ENCODE results near the gene CDHR2. TPM values are rescaled to one million over a fixed set of nuclear protein-coding genes. Genes with fewer than 3 reads are reported as not detected.

Gene CDHR2
- total and polyA plus RNA-seq, 2 of the 13 experiments (the other 11 are each of a cell fraction or from before 2014, with no cell fraction given) = 17.9 to 20.9 TPM

GRCh38 chr5:176601901-176602482 lies 52.9 kb downstream of the CDHR2 start:
- BruUV-seq (replicated peaks) = no TSS peak
- TF ChIP-seq ZNF674 (CRISPR knock-in tag; IDR thresholded peaks at IDR 0.05; ENCODE audit: low read depth) (no peak), ZNF557 (CRISPR knock-in tag; IDR thresholded peaks at IDR 0.05) (no peak), JUN (CRISPR knock-in tag; IDR thresholded peaks at IDR 0.05) (no peak), ZNF737 (CRISPR knock-in tag; IDR thresholded peaks at IDR 0.05; ENCODE audit: borderline replicate concordance) (no peak), MED1 (CRISPR knock-in tag; IDR thresholded peaks at IDR 0.05) (no peak), U2AF2 (IDR thresholded peaks at IDR 0.05; ENCODE audit: low read depth, low read length) (no peak)
- intact Hi-C loops (cut with micrococcal nuclease; ENCODE audit: unreplicated experiment) (no loop called here), in situ Hi-C loops (cut with HindIII; ENCODE audit: extremely low pct_ligation_motif_present, low pct_unique_long_range_greater_than_20kb) (no loop called here)
- no peak for DNase-seq (ENCODE audit: low spot score)
- WGBS (ENCODE audit: low lambda C conversion rate) = 75% methylated on average over 12 of the region's 12 CpGs
- H3K79me2 ChIP-seq (ENCODE audit: insufficient read depth, low read length) = no peaks in the 10 kb centered on the region
- H4K20me1 ChIP-seq (ENCODE audit: insufficient read depth, low read length) = 0 out of 2 replicates have a peak, but pooled peaks cover 4% of the 10 kb centered on the region
- H2AFZ ChIP-seq (ENCODE audit: low read length) = no peak overlapping the region
- FAIRE-seq = no peak
- no peak overlapping the region for H3K4me3 ChIP-seq (replicated peaks in 1 of 3; ENCODE audit: insufficient read depth in 1 of 3, low read depth in 2 of 3, low read length in 3 of 3)
- no peaks in the 10 kb centered on the region for H3K36me3 ChIP-seq (replicated peaks in 1 of 2; ENCODE audit: control insufficient read depth in 1 of 2, insufficient read depth in 2 of 2, low read length in 2 of 2)
- ATAC-seq = no peak
- H3K4me2 ChIP-seq (ENCODE audit: low read depth, low read length) = no peak overlapping the region
- H3K9me3 ChIP-seq (ENCODE audit: low read length) = no peaks in the 10 kb centered on the region
- peaks cover 18% of the 10 kb centered on the region for H3K4me1 ChIP-seq (ENCODE audit: insufficient read depth, low read length)
- H3K27me3 ChIP-seq (ENCODE audit: control insufficient read depth in 1 of 2, insufficient read depth in 2 of 2, low read length in 2 of 2) = no peaks in the 10 kb centered on the region
- ChIA-PET CTCF (ENCODE audit: low intra/inter-chr PET ratio, low total read pairs) (no interaction called here), POLR2A (no interaction called here)
- no peak overlapping the region for H3K9ac ChIP-seq (ENCODE audit: insufficient read depth, low read depth, low read length)
- no peak overlapping the region for H3K27ac ChIP-seq (ENCODE audit: extremely low read length, insufficient read depth, low read length)

GRCh38 chr5:176603091-176603490 lies 53.9 kb downstream of the CDHR2 start:
- H3K36me3 ChIP-seq (replicated peaks in 1 of 2; ENCODE audit: control insufficient read depth in 1 of 2, insufficient read depth in 2 of 2, low read length in 2 of 2) = no peaks in the 10 kb centered on the region
- H3K9me3 ChIP-seq (ENCODE audit: low read length) = no peaks in the 10 kb centered on the region
- intact Hi-C loops (cut with micrococcal nuclease; ENCODE audit: unreplicated experiment) = no loop called here
- no peak overlapping the region for H3K4me2 ChIP-seq (ENCODE audit: low read depth, low read length)
- no peak for FAIRE-seq
- WGBS (ENCODE audit: low lambda C conversion rate) = 19% methylated on average over 2 of the region's 2 CpGs
- no TSS peak for BruUV-seq (replicated peaks)
- H2AFZ ChIP-seq (ENCODE audit: low read length) = no peak overlapping the region
- no peak for ATAC-seq
- no peaks in the 10 kb centered on the region for H3K27me3 ChIP-seq (ENCODE audit: control insufficient read depth in 1 of 2, insufficient read depth in 2 of 2, low read length in 2 of 2)
- H3K27ac ChIP-seq (ENCODE audit: extremely low read length, insufficient read depth, low read length) = no peak overlapping the region
- DNase-seq (ENCODE audit: low spot score) = no peak
- ChIA-PET POLR2A (no interaction called here), CTCF (ENCODE audit: low intra/inter-chr PET ratio, low total read pairs) (no interaction called here)
- 0 out of 2 replicates have a peak, but pooled peaks cover 4% of the 10 kb centered on the region for H4K20me1 ChIP-seq (ENCODE audit: insufficient read depth, low read length)
- in situ Hi-C loops (cut with HindIII; ENCODE audit: extremely low pct_ligation_motif_present, low pct_unique_long_range_greater_than_20kb) = no loop called here
- H3K4me1 ChIP-seq (ENCODE audit: insufficient read depth, low read length) = peaks cover 18% of the 10 kb centered on the region
- H3K9ac ChIP-seq (ENCODE audit: insufficient read depth, low read depth, low read length) = no peak overlapping the region
- H3K79me2 ChIP-seq (ENCODE audit: insufficient read depth, low read length) = no peaks in the 10 kb centered on the region
- H3K4me3 ChIP-seq (replicated peaks in 1 of 3; ENCODE audit: insufficient read depth in 1 of 3, low read depth in 2 of 3, low read length in 3 of 3) = no peak overlapping the region
- TF ChIP-seq KLF6 (CRISPR knock-in tag; IDR thresholded peaks at IDR 0.05) = no peak
- no peak for TF ChIP-seq ARNTL (CRISPR knock-in tag; IDR thresholded peaks at IDR 0.05)
- no peak for TF ChIP-seq MED1 (CRISPR knock-in tag; IDR thresholded peaks at IDR 0.05)
- no peak for TF ChIP-seq HNF1A (IDR thresholded peaks at IDR 0.05; ENCODE audit: low read depth)
- no peak for TF ChIP-seq HNF1A (CRISPR knock-in tag; IDR thresholded peaks at IDR 0.05; ENCODE audit: borderline replicate concordance)
- no peak for TF ChIP-seq ZNF589 (CRISPR knock-in tag; conservative IDR thresholded peaks at IDR 0.05)
- TF ChIP-seq HNRNPL (IDR thresholded peaks at IDR 0.05; ENCODE audit: low read depth, low read length) = no peak
- TF ChIP-seq FOXK1 (CRISPR knock-in tag; IDR thresholded peaks at IDR 0.05; ENCODE audit: borderline replicate concordance, low read depth) = no peak
- no peak for TF ChIP-seq STAT5B (CRISPR knock-in tag; IDR thresholded peaks at IDR 0.05)
- TF ChIP-seq NFYB (CRISPR knock-in tag; IDR thresholded peaks at IDR 0.05) = no peak
- no peak for TF ChIP-seq CREBL2 (CRISPR knock-in tag; IDR thresholded peaks at IDR 0.05; ENCODE audit: borderline replicate concordance)
- TF ChIP-seq U2AF1 (optimal IDR thresholded peaks at IDR 0.05; ENCODE audit: low read depth, low read length) = no peak

Measured in HepG2 (cell line).